Mesenchymal stem cell (in vitro differentiated cells and primary cell): ENCODE measurements around the gene KIF21A.
"Not testable (repeated sequence)": the region's sequence is repeated elsewhere in the genome, so short reads cannot be mapped to it uniquely, and the experiment has no call there.

Source experiments
- DNase-seq: peaks from one replicate; pipeline ENCODE4 v3.0.0-alpha.2; 2013
- H2AFZ ChIP-seq: one replicate; pipeline ENCODE4 v1.6.1; 2013; ENCODE audit warnings: low read depth, mild to moderate bottlenecking, control low read depth, inconsistent platforms, low read length, moderate library complexity
- H2AK5ac ChIP-seq: 2 replicates; pipeline ENCODE4 v1.6.1; 2013; ENCODE audit warnings: low read length, moderate library complexity, mild to moderate bottlenecking, inconsistent platforms; ENCODE audit not compliant: severe bottlenecking
- H2BK120ac ChIP-seq: one replicate; pipeline ENCODE4 v1.6.1; 2013; ENCODE audit warnings: low read depth, mild to moderate bottlenecking, inconsistent platforms, low read length, moderate library complexity
- H2BK12ac ChIP-seq, 2 experiments: one replicate each; pipeline ENCODE4 v1.6.1; 2013; ENCODE audit warnings: inconsistent platforms in 2 of 2, low read length in 2 of 2, mild to moderate bottlenecking in 2 of 2, moderate library complexity in 2 of 2, control low read depth in 1 of 2
- H2BK15ac ChIP-seq: one replicate; pipeline ENCODE4 v1.6.1; 2013; ENCODE audit warnings: mild to moderate bottlenecking, low read depth, inconsistent platforms; ENCODE audit not compliant: poor library complexity, severe bottlenecking
- H2BK5ac ChIP-seq: 2 replicates; pipeline ENCODE4 v1.6.1; 2013; ENCODE audit warnings: low read depth, mild to moderate bottlenecking, low read length, control low read depth, inconsistent platforms; ENCODE audit not compliant: poor library complexity, severe bottlenecking
- H3K14ac ChIP-seq, 2 experiments: one replicate each; pipeline ENCODE4 v1.6.1; 2013; ENCODE audit warnings: inconsistent platforms in 2 of 2, low read length in 2 of 2, control low read depth in 1 of 2, mild to moderate bottlenecking in 1 of 2, moderate library complexity in 1 of 2
- H3K18ac ChIP-seq, 2 experiments: one replicate each; pipeline ENCODE4 v1.6.1; 2013; ENCODE audit warnings: inconsistent platforms in 2 of 2, low read length in 2 of 2, control low read depth in 1 of 2, low read depth in 1 of 2, mild to moderate bottlenecking in 1 of 2
- H3K23ac ChIP-seq, 2 experiments: one replicate each; pipeline ENCODE4 v1.6.1; 2013; ENCODE audit warnings: inconsistent platforms in 2 of 2, low read length in 2 of 2, mild to moderate bottlenecking in 2 of 2, moderate library complexity in 2 of 2, control low read depth in 1 of 2
- H3K27ac ChIP-seq: 2 replicates; pipeline ENCODE4 v1.5.1; 2013; ENCODE audit warnings: mild to moderate bottlenecking, moderate library complexity, low read length, control low read depth, inconsistent platforms; ENCODE audit not compliant: poor library complexity, severe bottlenecking
- H3K27me3 ChIP-seq, 2 experiments: 2 replicates each; pipeline versions ENCODE4 v1.6.1 to v1.7.0; 2013; ENCODE audit warnings: low read length in 2 of 2, mild to moderate bottlenecking in 2 of 2, moderate library complexity in 2 of 2, control low read depth in 1 of 2, inconsistent platforms in 1 of 2; ENCODE audit not compliant: control insufficient read depth in 1 of 2, insufficient read depth in 1 of 2
- H3K36me3 ChIP-seq, 2 experiments: 2 replicates each; pipeline versions ENCODE4 v1.6.1 to v1.7.0; 2013; ENCODE audit warnings: low read length in 2 of 2, control low read depth in 1 of 2, inconsistent platforms in 1 of 2, low read depth in 1 of 2, mild to moderate bottlenecking in 1 of 2; ENCODE audit not compliant: insufficient read depth in 2 of 2, control insufficient read depth in 1 of 2
- H3K4ac ChIP-seq, 2 experiments: one replicate each; pipeline ENCODE4 v1.6.1; 2013; ENCODE audit warnings: inconsistent platforms in 2 of 2, low read length in 2 of 2, mild to moderate bottlenecking in 2 of 2, moderate library complexity in 2 of 2, control low read depth in 1 of 2, low read depth in 1 of 2
- H3K4me1 ChIP-seq: 2 replicates; pipeline ENCODE4 v1.6.1; 2013; ENCODE audit warnings: low read depth, low read length, control low read depth; ENCODE audit not compliant: control insufficient read depth, insufficient read depth
- H3K4me2 ChIP-seq: 2 replicates; pipeline ENCODE4 v1.6.1; 2013; ENCODE audit warnings: low read length, mild to moderate bottlenecking, inconsistent platforms; ENCODE audit not compliant: poor library complexity, severe bottlenecking
- H3K4me3 ChIP-seq, 2 experiments: 2 replicates each; pipeline versions ENCODE4 v1.5.1 to v1.7.0; 2013; ENCODE audit warnings: low read length in 2 of 2, mild to moderate bottlenecking in 2 of 2, control low read depth in 1 of 2, low read depth in 1 of 2; ENCODE audit not compliant: insufficient read depth in 1 of 2
- H3K79me1 ChIP-seq: replicated peaks from 2 replicates; pipeline ENCODE4 v1.6.1; 2013; ENCODE audit warnings: mild to moderate bottlenecking, control low read depth, low read length, inconsistent platforms; ENCODE audit not compliant: poor library complexity, severe bottlenecking
- H3K9ac ChIP-seq: 2 replicates; pipeline ENCODE4 v1.7.0; 2013; ENCODE audit warnings: mild to moderate bottlenecking, low read length, moderate library complexity
- H3K9me3 ChIP-seq: 2 replicates; pipeline ENCODE4 v1.7.0; 2013; ENCODE audit warnings: mild to moderate bottlenecking, low read length; ENCODE audit not compliant: control insufficient read depth
- H4K8ac ChIP-seq: one replicate; pipeline ENCODE4 v1.6.1; 2013; ENCODE audit warnings: inconsistent platforms, mild to moderate bottlenecking, low read length, moderate library complexity
- H4K91ac ChIP-seq: one replicate; pipeline ENCODE4 v1.6.1; 2013; ENCODE audit warnings: mild to moderate bottlenecking, low read length, inconsistent platforms
- WGBS: methylation state at CpG from one replicate; pipeline ENCODE4 v1.1.7; 2013; ENCODE audit warnings: mixed read lengths; 5-methylcytosine and 5-hydroxymethylcytosine counted together

The KIF21A gene

GRCh38 chr12:39483042-39483441 is 40.1 kb upstream of the KIF21A start:
- Histone ChIP-seq H3K18ac (no peak overlapping the region), H3K4ac (no peak overlapping the region), H2AFZ (no peak overlapping the region), H3K23ac (no peak overlapping the region), H4K91ac (no peak overlapping the region), H2BK5ac (no peak overlapping the region), H3K27me3 (no peaks in the 10 kb centered on the region), H3K36me3 (no peaks in the 10 kb centered on the region), H2BK15ac (no peak overlapping the region), H4K8ac (no peak overlapping the region), H2BK120ac (no peak overlapping the region), H3K14ac (no peak overlapping the region), H3K79me1 (no peaks in the 10 kb centered on the region), H3K27ac (no peak overlapping the region), H3K9me3 (no peaks in the 10 kb centered on the region), H3K4me3 (no peak overlapping the region), H2AK5ac (no peak overlapping the region), H2BK12ac (no peak overlapping the region), H3K9ac (no peak overlapping the region), H3K4me2 (no peak overlapping the region), H3K4me1 (no peaks in the 10 kb centered on the region)
- DNase-seq = no peak
- WGBS = 93% methylated on average over 4 of the region's 4 CpGs

- Histone ChIP-seq H3K4me2 (no peak overlapping the region), H3K4ac (no peak overlapping the region), H3K14ac (no peak overlapping the region), H2BK15ac (no peak overlapping the region), H2BK120ac (no peak overlapping the region), H3K36me3 (no peaks in the 10 kb centered on the region), H4K8ac (no peak overlapping the region), H3K9ac (no peak overlapping the region), H3K23ac (no peak overlapping the region), H3K18ac (no peak overlapping the region), H2BK5ac (no peak overlapping the region), H3K27me3 (no peaks in the 10 kb centered on the region), H3K4me1 (no peaks in the 10 kb centered on the region), H3K9me3 (no peaks in the 10 kb centered on the region), H3K79me1 (no peaks in the 10 kb centered on the region), H2AFZ (no peak overlapping the region), H3K27ac (no peak overlapping the region), H4K91ac (no peak overlapping the region), H3K4me3 (no peak overlapping the region), H2BK12ac (no peak overlapping the region), H2AK5ac (no peak overlapping the region)
- 79% methylated on average over 5 of the region's 5 CpGs for WGBS
- DNase-seq = no peak
Observed at GRCh38 chr12:39476894-39477293, 34.0 kb upstream of the KIF21A start.

GRCh38 chr12:39476121-39476520 is 33.2 kb upstream of the KIF21A start:
- Histone ChIP-seq H3K4ac (no peak overlapping the region), H3K23ac (no peak overlapping the region), H2BK12ac (no peak overlapping the region), H3K4me3 (no peak overlapping the region), H3K4me2 (no peak overlapping the region), H3K14ac (no peak overlapping the region), H3K36me3 (no peaks in the 10 kb centered on the region), H3K9me3 (no peaks in the 10 kb centered on the region), H3K27me3 (no peaks in the 10 kb centered on the region), H4K8ac (no peak overlapping the region), H4K91ac (no peak overlapping the region), H3K27ac (no peak overlapping the region), H2AK5ac (no peak overlapping the region), H2BK5ac (no peak overlapping the region), H3K79me1 (no peaks in the 10 kb centered on the region), H3K4me1 (no peaks in the 10 kb centered on the region), H3K9ac (no peak overlapping the region), H2BK120ac (no peak overlapping the region), H3K18ac (no peak overlapping the region), H2AFZ (no peak overlapping the region), H2BK15ac (no peak overlapping the region)
- DNase-seq = no peak
- WGBS = 74% methylated on average over 3 of the region's 4 CpGs

- H3K23ac ChIP-seq = not testable (repeated sequence)
Observed at GRCh38 chr12:39475136-39475535, 32.2 kb upstream of the KIF21A start.

More at GRCh38 chr12:39475136-39475535, 32.2 kb upstream of the KIF21A start:
- WGBS = 89% methylated on average over 11 of the region's 11 CpGs
- H3K14ac ChIP-seq, H3K27ac ChIP-seq, H3K4me2 ChIP-seq, H3K27me3 ChIP-seq, H2AK5ac ChIP-seq, H2AFZ ChIP-seq, H3K79me1 ChIP-seq, H3K36me3 ChIP-seq, H3K4me1 ChIP-seq, DNase-seq, H2BK15ac ChIP-seq, H3K9ac ChIP-seq, H2BK5ac ChIP-seq, H3K18ac ChIP-seq, H2BK12ac ChIP-seq, H4K91ac ChIP-seq, H3K4ac ChIP-seq, H3K4me3 ChIP-seq, H4K8ac ChIP-seq, H2BK120ac ChIP-seq, H3K9me3 ChIP-seq: not testable (repeated sequence)
